HEK293 (cell line): Measurements from ENCODE around the gene FBXL7.

Experiments
- CTCF ChIA-PET: fragments of 350-600 bp; formaldehyde crosslinking; extraction: SDS; loops from one replicate; lab custom pipeline; 2021; ENCODE audit warnings: antibody characterized with exemption; lab: Yijun Ruan, JAX
- POLR2A ChIA-PET: fragments of 300-600 bp; formaldehyde crosslinking; extraction: SDS; loops from one replicate; lab custom pipeline; 2020; ENCODE audit warnings: antibody characterized with exemption, inconsistent platforms; lab: Yijun Ruan, JAX
- H3K27ac ChIP-seq: fragments of 200-500 bp; sonication (Bioruptor generic); 2 replicates; pipeline ENCODE4 v1.5.1; 2014; ENCODE audit warnings: low read depth, low read length, control low read depth, inconsistent platforms; ENCODE audit errors: extremely low read depth
- H3K36me3 ChIP-seq, 2 experiments: fragments of 200-500 bp in 1 of 2; sonication (Bioruptor generic) in 1 of 2; 1 replicate in 1 of 2; 2 replicates in 1 of 2; pipeline ENCODE4 v1.5.1; 2014 to 2017; ENCODE audit warnings: inconsistent platforms in 2 of 2, low read length in 2 of 2; ENCODE audit not compliant: control insufficient read depth in 2 of 2, insufficient read depth in 1 of 2
- H3K4me1 ChIP-seq: fragments of 200-500 bp; sonication (Bioruptor generic); 2 replicates; pipeline ENCODE4 v1.5.1; 2014; ENCODE audit warnings: mild to moderate bottlenecking, low read length, inconsistent platforms; ENCODE audit not compliant: control insufficient read depth, insufficient read depth
- H3K4me3 ChIP-seq: 2 replicates; pipeline ENCODE4 v1.5.1; 2011; ENCODE audit warnings: low read depth, mild to moderate bottlenecking, control low read depth, low read length, moderate library complexity
- H3K9me3 ChIP-seq: fragments of 200-500 bp; sonication (Bioruptor generic); 2 replicates; pipeline ENCODE4 v1.5.1; 2014; ENCODE audit warnings: low read depth, low read length, inconsistent platforms; ENCODE audit not compliant: control insufficient read depth, insufficient read depth
- GLI2 ChIP-seq: fragments of 450-650 bp; formaldehyde crosslinking; IDR thresholded peaks from 2 replicates; pipeline ENCODE4; 2017; ENCODE audit warnings: missing biosample characterization, missing genetic modification characterization, low read depth, borderline replicate concordance
- KLF10 ChIP-seq: fragments of 450-650 bp; IDR thresholded peaks from 2 replicates; pipeline ENCODE4 v1.5.1; 2018; ENCODE audit warnings: missing biosample characterization, mild to moderate bottlenecking, missing genetic modification characterization
- TRIM28 ChIP-seq: IDR thresholded peaks from 2 replicates; pipeline ENCODE4 v1.6.1; 2011; ENCODE audit warnings: low read length, control low read depth, borderline replicate concordance
- YY1 ChIP-seq: fragments of 450-650 bp; formaldehyde crosslinking; IDR thresholded peaks from 2 replicates; pipeline ENCODE4 v1.5.1; 2018; ENCODE audit warnings: missing biosample characterization, missing genetic modification characterization
- ZBTB1 ChIP-seq: fragments of 450-650 bp; formaldehyde crosslinking; IDR thresholded peaks from 2 replicates; pipeline ENCODE4 v1.5.1; 2016; ENCODE audit warnings: missing biosample characterization, missing genetic modification characterization
- ZBTB20 ChIP-seq: fragments of 450-650 bp; formaldehyde crosslinking; IDR thresholded peaks from 2 replicates; pipeline ENCODE4 v1.5.1; 2016; ENCODE audit warnings: missing biosample characterization, missing genetic modification characterization
- ZFHX2 ChIP-seq: fragments of 450-650 bp; formaldehyde crosslinking; conservative IDR thresholded peaks from 2 replicates; pipeline ENCODE4 v1.5.1; 2016; ENCODE audit warnings: missing biosample characterization, missing genetic modification characterization
- ZNF114 ChIP-seq: fragments of 450-650 bp; formaldehyde crosslinking; IDR thresholded peaks from 2 replicates; pipeline ENCODE4 v1.5.0; 2017; ENCODE audit warnings: missing biosample characterization, missing genetic modification characterization
- ZNF132 ChIP-seq: fragments of 450-650 bp; formaldehyde crosslinking; IDR thresholded peaks from 2 replicates; pipeline ENCODE4 v1.5.1; 2017; ENCODE audit warnings: missing biosample characterization, missing genetic modification characterization, borderline replicate concordance
- ZNF174 ChIP-seq: fragments of 450-650 bp; formaldehyde crosslinking; IDR thresholded peaks from 2 replicates; pipeline ENCODE4 v1.5.0; 2017; ENCODE audit warnings: missing biosample characterization, mild to moderate bottlenecking, missing genetic modification characterization
- ZNF184 ChIP-seq: fragments of 450-650 bp; IDR thresholded peaks from 2 replicates; pipeline ENCODE4 v1.5.1; 2018; ENCODE audit warnings: missing biosample characterization, mild to moderate bottlenecking, missing genetic modification characterization
- ZNF2 ChIP-seq: fragments of 450-650 bp; formaldehyde crosslinking; IDR thresholded peaks from 2 replicates; pipeline ENCODE4 v1.5.1; 2016; ENCODE audit warnings: missing biosample characterization, missing genetic modification characterization
- ZNF23 ChIP-seq: fragments of 450-650 bp; formaldehyde crosslinking; IDR thresholded peaks from 2 replicates; pipeline ENCODE4 v1.5.1; 2016; ENCODE audit warnings: missing biosample characterization, missing genetic modification characterization, borderline replicate concordance
- ZNF239 ChIP-seq: fragments of 450-650 bp; formaldehyde crosslinking; IDR thresholded peaks from 2 replicates; pipeline ENCODE4 v1.5.1; 2016; ENCODE audit warnings: missing biosample characterization, missing genetic modification characterization
- ZNF248 ChIP-seq: fragments of 450-650 bp; formaldehyde crosslinking; IDR thresholded peaks from 2 replicates; pipeline ENCODE4 v1.5.1; 2017; ENCODE audit warnings: missing biosample characterization, missing genetic modification characterization
- ZNF274 ChIP-seq, 2 experiments: fragments of 200-500 bp in 1 of 2; fragments of 450-650 bp in 1 of 2; sonication (Bioruptor generic) in 1 of 2; formaldehyde crosslinking in 1 of 2; IDR thresholded peaks; 2 replicates each; pipeline versions ENCODE4 v1.5.1 to v1.6.1; 2014 to 2016; ENCODE audit warnings: borderline replicate concordance in 1 of 2, inconsistent platforms in 1 of 2, low read length in 1 of 2, missing biosample characterization in 1 of 2, missing genetic modification characterization in 1 of 2
- ZNF302 ChIP-seq: fragments of 450-650 bp; formaldehyde crosslinking; IDR thresholded peaks from 2 replicates; pipeline ENCODE4 v1.5.1; 2016; ENCODE audit warnings: missing biosample characterization, missing genetic modification characterization, low read depth
- ZNF335 ChIP-seq: fragments of 450-650 bp; formaldehyde crosslinking; conservative IDR thresholded peaks from 2 replicates; pipeline ENCODE4 v1.5.1; 2016; ENCODE audit warnings: missing biosample characterization, missing genetic modification characterization
- ZNF341 ChIP-seq: fragments of 450-650 bp; formaldehyde crosslinking; IDR thresholded peaks from 2 replicates; pipeline ENCODE4; 2016; ENCODE audit warnings: low read depth, missing biosample characterization, missing genetic modification characterization
- ZNF37A ChIP-seq: fragments of 450-650 bp; IDR thresholded peaks from 2 replicates; pipeline ENCODE4 v1.5.1; 2018; ENCODE audit warnings: missing biosample characterization, missing genetic modification characterization
- ZNF530 ChIP-seq: fragments of 450-650 bp; formaldehyde crosslinking; IDR thresholded peaks from 2 replicates; pipeline ENCODE4 v1.5.1; 2016; ENCODE audit warnings: low read depth, missing biosample characterization, missing genetic modification characterization
- ZNF544 ChIP-seq: fragments of 450-650 bp; formaldehyde crosslinking; IDR thresholded peaks from 2 replicates; pipeline ENCODE4 v1.5.0; 2017; ENCODE audit warnings: missing biosample characterization, missing genetic modification characterization
- ZNF621 ChIP-seq: fragments of 450-650 bp; formaldehyde crosslinking; IDR thresholded peaks from 2 replicates; pipeline ENCODE4 v1.5.1; 2017; ENCODE audit warnings: missing biosample characterization, missing genetic modification characterization
- ZNF658 ChIP-seq: fragments of 450-650 bp; formaldehyde crosslinking; IDR thresholded peaks from 2 replicates; pipeline ENCODE4; 2016; ENCODE audit warnings: missing biosample characterization, missing genetic modification characterization
- ZNF670 ChIP-seq: fragments of 450-650 bp; formaldehyde crosslinking; IDR thresholded peaks from 2 replicates; pipeline ENCODE4 v1.5.1; 2016; ENCODE audit warnings: missing biosample characterization, missing genetic modification characterization, low read depth
- ZNF791 ChIP-seq: fragments of 450-650 bp; formaldehyde crosslinking; IDR thresholded peaks from 2 replicates; pipeline ENCODE4 v1.5.1; 2016; ENCODE audit warnings: missing biosample characterization, missing genetic modification characterization
- ZNF792 ChIP-seq: fragments of 450-650 bp; formaldehyde crosslinking; IDR thresholded peaks from 2 replicates; pipeline ENCODE4 v1.5.1; 2016; ENCODE audit warnings: missing biosample characterization, missing genetic modification characterization
- ZSCAN23 ChIP-seq: fragments of 450-650 bp; formaldehyde crosslinking; IDR thresholded peaks from 2 replicates; pipeline ENCODE4 v1.5.1; 2016; ENCODE audit warnings: missing biosample characterization, missing genetic modification characterization
- TF ChIP-seq, protein P1 (sequence below): sonication (generic); formaldehyde crosslinking; IDR thresholded peaks from 2 replicates; pipeline ENCODE4 v1.8.1; 2022; ENCODE audit warnings: mild to moderate bottlenecking, moderate library complexity, missing genetic modification reagents

Gene FBXL7

DNA sequence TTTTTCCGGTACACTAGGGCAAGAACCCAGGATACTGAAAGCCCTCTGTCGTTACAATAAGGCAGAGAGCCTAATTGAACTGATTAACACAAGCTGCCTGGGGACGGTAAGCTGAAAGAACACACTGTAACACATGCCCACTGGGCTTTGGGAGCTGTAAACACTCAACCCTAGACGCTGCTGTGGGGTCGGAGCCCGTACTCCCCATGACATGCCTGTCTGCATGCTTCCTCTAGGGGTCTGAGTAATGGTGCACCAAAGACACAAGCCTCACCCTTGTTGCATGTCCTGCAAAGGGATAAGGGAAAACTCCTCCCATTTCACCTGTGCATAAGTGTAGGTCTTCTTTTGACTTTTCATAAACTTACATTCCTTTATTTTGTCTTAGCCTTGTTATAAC lies 194.0 kb downstream of the FBXL7 start:
- no peaks in the 10 kb centered on the region for H3K9me3 ChIP-seq
- H3K4me1 ChIP-seq = no peaks in the 10 kb centered on the region
- TF ChIP-seq ZNF621 (tag by site-specific recombination) = no peak
- TF ChIP-seq ZNF791 (tag by site-specific recombination) = no peak
- TF ChIP-seq ZNF530 (tag by site-specific recombination) = no peak
- no peak for TF ChIP-seq ZNF184 (tag by site-specific recombination)
- TF ChIP-seq ZSCAN23 (tag by site-specific recombination) = no peak
- TF ChIP-seq ZNF174 = no peak
- no peak for TF ChIP-seq ZNF302 (tag by site-specific recombination)
- no peak for TF ChIP-seq ZNF114 (tag by site-specific recombination)
- no peak for TF ChIP-seq ZNF2
- no peak for TF ChIP-seq ZNF341 (tag by site-specific recombination)
- no peak for TF ChIP-seq ZNF239
- TF ChIP-seq ZNF37A = no peak
- TF ChIP-seq ZNF792 (tag by site-specific recombination) = no peak
- TF ChIP-seq, protein P1, sequence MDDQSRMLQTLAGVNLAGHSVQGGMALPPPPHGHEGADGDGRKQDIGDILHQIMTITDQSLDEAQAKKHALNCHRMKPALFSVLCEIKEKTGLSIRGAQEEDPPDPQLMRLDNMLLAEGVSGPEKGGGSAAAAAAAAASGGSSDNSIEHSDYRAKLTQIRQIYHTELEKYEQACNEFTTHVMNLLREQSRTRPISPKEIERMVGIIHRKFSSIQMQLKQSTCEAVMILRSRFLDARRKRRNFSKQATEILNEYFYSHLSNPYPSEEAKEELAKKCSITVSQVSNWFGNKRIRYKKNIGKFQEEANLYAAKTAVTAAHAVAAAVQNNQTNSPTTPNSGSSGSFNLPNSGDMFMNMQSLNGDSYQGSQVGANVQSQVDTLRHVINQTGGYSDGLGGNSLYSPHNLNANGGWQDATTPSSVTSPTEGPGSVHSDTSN = no peak
- TF ChIP-seq ZBTB20 = no peak
- no peak for TF ChIP-seq ZNF274 (IDR thresholded peaks at IDR 0.05; ENCODE audit: low read length)
- no peak for TF ChIP-seq ZNF274 (tag by site-specific recombination; IDR thresholded peaks at IDR 0.05; ENCODE audit: borderline replicate concordance)
- TF ChIP-seq ZNF132 (tag by site-specific recombination) = no peak
- ChIA-PET POLR2A (no interaction called here), CTCF (no interaction called here)
- no peak overlapping the region for H3K27ac ChIP-seq
- no peak overlapping the region for H3K4me3 ChIP-seq
- H3K36me3 ChIP-seq = no peaks in the 10 kb centered on the region

DNA sequence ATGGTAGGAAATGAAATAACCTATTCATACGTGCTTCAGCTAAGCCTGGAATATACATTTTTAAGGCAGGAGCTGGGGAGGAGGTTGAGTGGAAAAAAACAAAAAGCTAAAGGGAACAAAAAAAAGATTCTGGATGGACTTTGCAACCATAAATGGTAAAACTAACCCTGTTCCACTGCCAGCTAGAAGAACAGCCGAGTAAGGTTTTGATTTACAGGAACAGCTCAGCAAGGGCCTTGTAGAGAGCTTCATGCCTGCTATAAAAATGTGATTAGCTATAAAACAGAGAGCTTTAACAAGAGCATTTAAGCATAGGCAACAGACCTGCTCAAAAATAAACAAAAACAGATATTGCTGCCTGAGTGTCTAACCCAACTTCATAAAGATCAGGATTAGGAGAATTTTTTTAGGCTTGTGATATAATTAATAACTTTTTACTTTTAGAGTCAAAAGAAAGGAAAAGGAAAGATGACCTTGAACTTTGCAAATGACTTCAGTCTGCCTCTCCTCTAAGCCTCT lies 194.8 kb downstream of the FBXL7 start:
- POLR2A ChIA-PET = no interaction called here
- TF ChIP-seq ZNF248 (tag by site-specific recombination) (no peak), ZNF23 (tag by site-specific recombination) (no peak), ZBTB1 (no peak)
- CTCF ChIA-PET = no interaction called here

DNA sequence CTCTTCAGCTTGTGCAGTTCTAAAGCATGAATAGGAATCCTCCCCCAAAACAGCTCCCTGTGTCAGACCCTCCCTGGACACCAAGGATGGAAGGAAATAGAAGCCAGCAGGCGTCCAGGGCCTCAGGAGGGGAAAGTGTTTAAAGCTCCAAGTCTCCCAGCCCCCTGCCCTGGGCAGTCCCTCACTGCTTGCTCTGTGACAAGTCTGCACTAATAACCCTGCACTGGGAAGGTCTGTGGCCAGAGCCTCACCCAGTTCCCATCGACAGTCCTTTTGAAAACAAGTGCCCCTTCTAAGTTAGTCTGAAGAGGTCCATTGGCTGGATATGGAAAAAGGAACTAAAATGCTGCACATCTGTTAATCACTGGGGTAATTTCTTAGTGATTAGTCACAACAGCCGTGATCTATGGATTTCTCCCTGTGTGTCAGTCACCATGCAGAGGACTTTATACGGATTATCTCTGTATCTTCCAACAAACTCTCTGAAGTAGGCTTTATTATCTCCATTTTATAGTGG lies 195.3 kb downstream of the FBXL7 start:
- Histone ChIP-seq H3K36me3 (no peaks in the 10 kb centered on the region), H3K27ac (no peak overlapping the region), H3K4me1 (no peaks in the 10 kb centered on the region), H3K4me3 (no peak overlapping the region), H3K9me3 (no peaks in the 10 kb centered on the region)
- ChIA-PET CTCF (no interaction called here), POLR2A (no interaction called here)
- TF ChIP-seq ZNF544 (tag by site-specific recombination) (no peak), ZFHX2 (tag by site-specific recombination) (no peak), ZNF670 (tag by site-specific recombination) (no peak), GLI2 (no peak), ZNF658 (no peak), TRIM28 (no peak), ZNF335 (tag by site-specific recombination) (no peak), YY1 (tag by site-specific recombination) (no peak), KLF10 (no peak)

More for the DNA sequence above, 194.8 kb downstream of the FBXL7 start:
- no peak overlapping the region for H3K27ac ChIP-seq
- H3K9me3 ChIP-seq = no peaks in the 10 kb centered on the region
- H3K36me3 ChIP-seq = no peaks in the 10 kb centered on the region
- H3K4me1 ChIP-seq = no peaks in the 10 kb centered on the region
- no peak overlapping the region for H3K4me3 ChIP-seq
